SH-SY5Y (cell line): ENCODE data around the gene MAPKAPK3.

ENCODE experiments used
- GATA2 ChIP-seq: IDR thresholded peaks from 2 replicates; pipeline ENCODE4 v1.6.1; 2011; ENCODE audit warnings: mild to moderate bottlenecking, low read depth, low read length
- GATA3 ChIP-seq: IDR thresholded peaks from 2 replicates; pipeline ENCODE4 v1.6.1; 2011; ENCODE audit warnings: low read depth, mild to moderate bottlenecking, low read length, moderate library complexity

- TF ChIP-seq GATA3 (no peak), GATA2 (no peak)
These were observed 30.8 kb upstream of the MAPKAPK3 start for GRCh38 chr3:50585919-50586762.
